ENCODE measurements around the gene VPS9D1.

Gene VPS9D1

DNA sequence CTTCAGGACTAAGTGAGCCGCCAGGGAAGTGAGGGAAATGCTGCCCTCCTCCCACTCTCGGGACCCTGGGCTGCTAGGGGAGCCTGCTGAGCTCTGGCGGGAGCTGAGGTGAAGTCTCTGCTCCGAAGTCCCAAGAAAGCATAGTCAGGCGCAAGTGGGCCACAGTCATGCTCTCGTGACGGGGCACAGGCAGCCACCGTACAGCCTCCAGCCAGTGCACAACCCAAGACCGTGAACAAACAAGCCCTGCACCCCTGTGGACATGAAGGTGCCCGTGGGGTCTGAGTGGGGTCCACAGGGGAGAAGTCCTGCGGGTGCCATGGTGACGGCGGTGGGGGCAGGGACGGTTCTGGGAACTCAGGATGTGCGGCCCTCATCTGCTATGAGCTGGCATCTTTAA, 25.3 kb upstream of the VPS9D1 start:
- peaks cover 25 to 65% of the 10 kb centered on the region in 2 donors for H3K36me3 ChIP-seq (ENCODE audit: control insufficient read depth in 1 of 2, insufficient read depth in 2 of 2, low read length in 2 of 2)
- no peaks in the 10 kb centered on the region for H3K27me3 ChIP-seq (ENCODE audit: control insufficient read depth in 1 of 2, insufficient read depth in 2 of 2, low read length in 2 of 2)
- no peak overlapping the region for H3K4me3 ChIP-seq (ENCODE audit: low read depth in 1 of 2, low read length in 2 of 2)
- H3K9me3 ChIP-seq (ENCODE audit: control insufficient read depth in 1 of 2, low read length in 2 of 2) = no peaks in the 10 kb centered on the region
- no peak overlapping the region for H3K9ac ChIP-seq (ENCODE audit: low read depth in 1 of 2, low read length in 2 of 2)
- H3K4me1 ChIP-seq (ENCODE audit: control insufficient read depth in 1 of 2, insufficient read depth in 2 of 2, low read length in 2 of 2) = peaks cover 0 to 5% of the 10 kb centered on the region in 2 donors
- no peak overlapping the region for H3K27ac ChIP-seq (ENCODE audit: low read depth, low read length)

DNA sequence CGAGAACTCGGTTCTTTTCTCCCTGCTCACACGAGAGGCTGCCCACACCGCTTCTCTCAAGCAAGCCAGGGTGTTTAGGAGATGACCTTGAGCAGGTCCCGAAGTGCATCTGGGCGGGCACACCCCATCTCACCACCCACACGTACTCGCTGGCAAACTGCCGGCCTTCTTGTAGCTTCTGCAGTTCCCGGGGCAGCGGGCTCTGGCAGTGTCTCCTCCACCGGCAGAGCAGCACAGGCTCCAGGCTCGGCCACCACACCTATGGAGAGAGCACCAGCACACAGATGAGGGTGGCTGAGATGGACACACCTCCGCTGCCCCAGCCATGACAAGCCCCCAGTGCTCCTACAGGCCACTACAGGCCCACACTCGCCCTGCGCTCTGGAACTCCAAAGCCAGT, 24.1 kb upstream of the VPS9D1 start:
- Histone ChIP-seq H3K27me3 (ENCODE audit: control insufficient read depth in 1 of 2, insufficient read depth in 2 of 2, low read length in 2 of 2) (no peaks in the 10 kb centered on the region), H3K27ac (ENCODE audit: low read depth, low read length) (no peak overlapping the region), H3K9ac (ENCODE audit: low read depth in 1 of 2, low read length in 2 of 2) (no peak overlapping the region), H3K36me3 (ENCODE audit: control insufficient read depth in 1 of 2, insufficient read depth in 2 of 2, low read length in 2 of 2) (peaks cover 28 to 75% of the 10 kb centered on the region in 2 donors), H3K4me1 (ENCODE audit: control insufficient read depth in 1 of 2, insufficient read depth in 2 of 2, low read length in 2 of 2) (peaks cover 0 to 4% of the 10 kb centered on the region in 2 donors), H3K9me3 (ENCODE audit: control insufficient read depth in 1 of 2, low read length in 2 of 2) (no peaks in the 10 kb centered on the region), H3K4me3 (ENCODE audit: low read depth in 1 of 2, low read length in 2 of 2) (no peak overlapping the region)

DNA sequence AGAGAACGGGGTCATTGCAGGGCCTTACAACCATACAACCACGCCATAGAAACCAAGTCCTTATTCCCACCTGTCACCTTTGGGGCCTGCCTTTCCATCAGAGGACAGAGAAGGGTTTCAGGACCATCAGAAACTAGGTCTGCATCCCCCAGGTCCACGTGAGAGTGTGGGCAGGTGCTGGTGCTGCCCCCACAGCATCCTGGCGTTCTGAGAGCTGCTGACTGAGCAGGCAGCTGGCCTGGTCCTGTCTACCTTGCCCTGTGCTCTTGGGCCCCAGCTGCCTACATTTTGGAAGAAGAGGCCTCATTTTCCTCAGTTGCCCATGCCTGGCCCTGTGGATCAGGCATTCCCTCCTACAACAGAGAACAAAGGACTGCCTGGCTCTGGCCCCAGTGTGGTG, 22.2 kb upstream of the VPS9D1 start:
- no peak overlapping the region for H3K9ac ChIP-seq (ENCODE audit: low read depth in 1 of 2, low read length in 2 of 2)
- peaks cover 44 to 76% of the 10 kb centered on the region in 2 donors for H3K36me3 ChIP-seq (ENCODE audit: control insufficient read depth in 1 of 2, insufficient read depth in 2 of 2, low read length in 2 of 2)
- H3K27me3 ChIP-seq (ENCODE audit: control insufficient read depth in 1 of 2, insufficient read depth in 2 of 2, low read length in 2 of 2) = no peaks in the 10 kb centered on the region
- H3K4me3 ChIP-seq (ENCODE audit: low read depth in 1 of 2, low read length in 2 of 2) = no peak overlapping the region
- H3K27ac ChIP-seq (ENCODE audit: low read depth, low read length) = no peak overlapping the region
- H3K4me1 ChIP-seq (ENCODE audit: control insufficient read depth in 1 of 2, insufficient read depth in 2 of 2, low read length in 2 of 2) = peaks cover 0 to 2% of the 10 kb centered on the region in 2 donors
- no peaks in the 10 kb centered on the region for H3K9me3 ChIP-seq (ENCODE audit: control insufficient read depth in 1 of 2, low read length in 2 of 2)

DNA sequence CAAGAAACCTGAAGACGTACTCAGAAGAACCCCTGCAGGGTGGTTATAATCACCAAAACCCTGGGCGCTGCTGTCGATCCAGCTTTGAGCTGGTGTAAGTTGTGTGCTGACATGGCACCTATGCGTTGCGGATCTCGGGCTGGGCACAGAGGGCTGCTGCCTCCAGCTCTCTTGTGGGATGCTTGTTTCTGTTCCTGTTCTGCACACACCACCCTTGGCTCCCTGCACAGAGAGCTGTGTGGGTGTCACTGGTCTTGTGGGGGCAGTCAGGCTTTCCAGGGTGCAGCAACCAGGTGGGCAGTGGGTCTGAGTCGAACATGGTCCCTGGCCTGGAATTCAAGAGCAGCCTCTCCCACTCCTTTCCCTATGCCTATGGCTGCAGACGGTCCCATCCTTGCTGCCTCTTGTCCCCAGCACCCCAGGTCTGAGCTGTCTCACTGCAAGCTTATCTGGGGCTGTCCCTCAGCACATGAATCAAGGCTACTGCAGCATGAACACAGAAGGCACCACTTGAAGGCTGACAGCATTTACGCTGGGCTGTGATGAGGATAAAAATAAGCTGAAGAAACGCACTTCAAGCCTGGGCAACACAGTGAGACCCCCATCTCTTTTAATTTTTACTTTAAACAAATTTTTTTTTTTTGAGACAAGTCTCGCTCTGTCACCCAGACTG, 20.8 kb upstream of the VPS9D1 start:
- no peaks in the 10 kb centered on the region for H3K27me3 ChIP-seq (ENCODE audit: control insufficient read depth in 1 of 2, insufficient read depth in 2 of 2, low read length in 2 of 2)
- peaks cover 0 to 7% of the 10 kb centered on the region in 2 donors for H3K4me1 ChIP-seq (ENCODE audit: control insufficient read depth in 1 of 2, insufficient read depth in 2 of 2, low read length in 2 of 2)
- H3K36me3 ChIP-seq (ENCODE audit: control insufficient read depth in 1 of 2, insufficient read depth in 2 of 2, low read length in 2 of 2) = peaks cover 42 to 81% of the 10 kb centered on the region in 2 donors
- H3K9me3 ChIP-seq (ENCODE audit: control insufficient read depth in 1 of 2, low read length in 2 of 2) = no peaks in the 10 kb centered on the region
- no peak overlapping the region for H3K4me3 ChIP-seq (ENCODE audit: low read depth in 1 of 2, low read length in 2 of 2)
- no peak overlapping the region for H3K9ac ChIP-seq (ENCODE audit: low read depth in 1 of 2, low read length in 2 of 2)
- no peak overlapping the region for H3K27ac ChIP-seq (ENCODE audit: low read depth, low read length)

DNA sequence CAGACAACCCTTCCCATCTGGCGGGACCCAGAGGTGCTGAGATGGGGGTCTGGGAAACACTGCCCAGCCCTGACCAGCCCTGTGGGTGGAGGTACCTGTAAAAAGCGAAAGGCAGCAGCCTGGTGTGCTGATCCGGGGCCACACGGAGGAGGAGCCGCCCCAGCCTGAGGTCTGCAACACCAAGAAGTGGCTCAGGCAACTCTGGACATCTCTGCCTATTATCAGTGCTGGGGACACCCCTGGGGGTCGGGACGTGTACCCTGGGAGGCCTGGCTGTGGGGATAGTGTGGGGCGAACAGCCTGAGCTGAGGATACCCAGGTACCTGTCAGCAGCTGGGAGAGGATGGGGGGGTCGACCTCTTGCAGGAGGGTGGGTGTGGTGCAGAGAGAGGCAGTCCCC, 18.7 kb upstream of the VPS9D1 start:
- H3K27ac ChIP-seq (ENCODE audit: low read depth, low read length) = no peak overlapping the region
- H3K9ac ChIP-seq (ENCODE audit: low read depth in 1 of 2, low read length in 2 of 2) = no peak overlapping the region
- no peak overlapping the region for H3K4me3 ChIP-seq (ENCODE audit: low read depth in 1 of 2, low read length in 2 of 2)
- peaks cover 42 to 85% of the 10 kb centered on the region in 2 donors for H3K36me3 ChIP-seq (ENCODE audit: control insufficient read depth in 1 of 2, insufficient read depth in 2 of 2, low read length in 2 of 2)
- no peaks in the 10 kb centered on the region for H3K27me3 ChIP-seq (ENCODE audit: control insufficient read depth in 1 of 2, insufficient read depth in 2 of 2, low read length in 2 of 2)
- H3K9me3 ChIP-seq (ENCODE audit: control insufficient read depth in 1 of 2, low read length in 2 of 2) = no peaks in the 10 kb centered on the region
- peaks cover 0 to 7% of the 10 kb centered on the region in 2 donors for H3K4me1 ChIP-seq (ENCODE audit: control insufficient read depth in 1 of 2, insufficient read depth in 2 of 2, low read length in 2 of 2)

DNA sequence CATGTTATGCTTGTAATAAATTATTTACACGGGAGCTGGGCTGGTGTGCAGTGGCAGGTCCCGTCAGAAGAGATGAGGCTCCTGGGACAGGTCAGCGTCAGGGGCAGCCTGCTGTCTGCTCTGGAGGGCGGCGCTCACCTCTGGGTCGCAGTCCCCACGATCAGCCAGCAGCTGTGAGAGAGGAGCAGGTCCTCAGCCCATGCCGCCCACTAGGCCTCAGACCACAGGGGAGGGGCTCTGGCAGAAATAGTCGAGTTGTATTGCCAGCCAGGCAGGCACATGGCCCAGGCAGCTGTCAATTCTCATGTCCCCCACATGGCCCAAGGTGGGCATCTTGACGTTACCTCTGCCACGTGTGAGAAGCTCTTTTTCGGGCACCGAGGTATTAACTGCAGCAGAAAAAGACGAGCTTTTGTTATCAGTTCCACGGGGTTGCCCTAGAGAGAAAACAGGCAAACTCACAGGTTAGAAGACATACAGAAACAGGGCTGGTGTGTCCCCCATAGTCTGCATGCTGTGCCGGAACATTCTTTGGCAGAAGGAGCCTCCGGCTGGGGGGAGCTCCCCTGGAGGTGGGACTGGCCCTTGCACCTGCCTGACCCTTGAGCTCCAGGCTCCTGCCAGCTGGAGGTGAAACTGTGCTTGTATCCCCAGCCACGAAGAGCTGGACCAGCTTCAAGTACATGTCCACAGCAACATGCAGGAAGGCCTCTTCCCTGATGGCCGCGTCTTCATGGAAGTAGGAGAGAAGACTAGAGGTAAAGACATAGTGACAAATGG, 18.0 kb upstream of the VPS9D1 start:
- Histone ChIP-seq H3K4me1 (ENCODE audit: control insufficient read depth in 1 of 2, insufficient read depth in 2 of 2, low read length in 2 of 2) (peaks cover 0 to 7% of the 10 kb centered on the region in 2 donors), H3K27ac (ENCODE audit: low read depth, low read length) (no peak overlapping the region), H3K9ac (ENCODE audit: low read depth in 1 of 2, low read length in 2 of 2) (no peak overlapping the region), H3K4me3 (ENCODE audit: low read depth in 1 of 2, low read length in 2 of 2) (no peak overlapping the region), H3K36me3 (ENCODE audit: control insufficient read depth in 1 of 2, insufficient read depth in 2 of 2, low read length in 2 of 2) (peaks cover 43 to 88% of the 10 kb centered on the region in 2 donors), H3K9me3 (ENCODE audit: control insufficient read depth in 1 of 2, low read length in 2 of 2) (no peaks in the 10 kb centered on the region), H3K27me3 (ENCODE audit: control insufficient read depth in 1 of 2, insufficient read depth in 2 of 2, low read length in 2 of 2) (no peaks in the 10 kb centered on the region)

DNA sequence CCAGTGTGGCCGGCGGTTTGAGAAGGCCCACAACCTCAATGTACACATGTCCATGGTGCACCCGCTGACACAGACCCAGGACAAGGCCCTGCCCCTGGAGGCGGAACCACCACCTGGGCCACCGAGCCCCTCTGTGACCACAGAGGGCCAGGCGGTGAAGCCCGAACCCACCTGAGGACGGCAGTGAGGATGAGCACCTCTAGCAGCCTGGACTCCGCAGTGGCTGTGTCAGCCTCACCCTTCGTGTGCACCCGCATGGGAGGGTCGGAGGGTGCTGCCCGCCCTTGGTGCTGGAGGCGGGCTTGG, 17.3 kb upstream of the VPS9D1 start:
- H3K4me3 ChIP-seq (ENCODE audit: low read depth in 1 of 2, low read length in 2 of 2) = no peak overlapping the region
- H3K27ac ChIP-seq (ENCODE audit: low read depth, low read length) = no peak overlapping the region

DNA sequence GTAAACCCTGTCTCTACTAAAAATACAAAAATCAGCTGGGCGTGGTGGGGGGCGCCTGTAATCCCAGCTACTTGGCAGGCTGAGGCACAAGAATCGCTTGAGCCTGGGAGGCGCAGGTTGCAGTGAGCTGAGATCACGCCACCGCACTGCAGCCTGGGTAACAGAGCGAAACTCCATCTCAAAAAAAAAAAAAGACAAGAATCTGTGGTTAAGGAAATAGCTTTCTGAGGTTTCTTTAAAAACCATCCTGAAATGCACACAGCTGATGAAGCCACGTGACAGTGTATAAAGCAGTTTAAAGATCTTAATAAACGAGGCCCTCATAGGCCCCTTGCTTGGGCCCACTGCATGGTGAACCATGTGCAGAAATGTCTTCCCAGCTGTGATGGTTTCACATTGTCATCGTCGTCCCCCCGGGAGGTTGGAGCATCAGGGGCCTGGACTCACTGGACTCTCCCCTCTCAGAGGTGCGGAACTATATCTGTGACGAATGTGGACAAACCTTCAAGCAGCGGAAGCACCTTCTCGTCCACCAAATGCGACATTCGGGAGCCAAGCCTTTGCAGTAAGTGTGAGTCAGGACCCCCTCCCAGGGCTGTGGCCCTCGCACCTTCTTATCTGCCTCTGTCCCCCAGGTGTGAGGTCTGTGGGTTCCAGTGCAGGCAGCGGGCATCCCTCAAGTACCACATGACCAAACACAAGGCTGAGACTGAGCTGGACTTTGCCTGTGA, 16.8 kb upstream of the VPS9D1 start:
- Histone ChIP-seq H3K4me3 (ENCODE audit: low read depth in 1 of 2, low read length in 2 of 2) (no peak overlapping the region), H3K27ac (ENCODE audit: low read depth, low read length) (no peak overlapping the region), H3K4me1 (ENCODE audit: control insufficient read depth in 1 of 2, insufficient read depth in 2 of 2, low read length in 2 of 2) (peaks cover 0 to 7% of the 10 kb centered on the region in 2 donors), H3K27me3 (ENCODE audit: control insufficient read depth in 1 of 2, insufficient read depth in 2 of 2, low read length in 2 of 2) (no peaks in the 10 kb centered on the region), H3K36me3 (ENCODE audit: control insufficient read depth in 1 of 2, insufficient read depth in 2 of 2, low read length in 2 of 2) (peaks cover 51 to 94% of the 10 kb centered on the region in 2 donors), H3K9ac (ENCODE audit: low read depth in 1 of 2, low read length in 2 of 2) (no peak overlapping the region), H3K9me3 (ENCODE audit: control insufficient read depth in 1 of 2, low read length in 2 of 2) (no peaks in the 10 kb centered on the region)

More for the DNA sequence above, 17.3 kb upstream of the VPS9D1 start:
- peaks cover 50 to 92% of the 10 kb centered on the region in 2 donors for H3K36me3 ChIP-seq (ENCODE audit: control insufficient read depth in 1 of 2, insufficient read depth in 2 of 2, low read length in 2 of 2)
- no peaks in the 10 kb centered on the region for H3K9me3 ChIP-seq (ENCODE audit: control insufficient read depth in 1 of 2, low read length in 2 of 2)
- H3K27me3 ChIP-seq (ENCODE audit: control insufficient read depth in 1 of 2, insufficient read depth in 2 of 2, low read length in 2 of 2) = no peaks in the 10 kb centered on the region
- H3K4me1 ChIP-seq (ENCODE audit: control insufficient read depth in 1 of 2, insufficient read depth in 2 of 2, low read length in 2 of 2) = peaks cover 0 to 7% of the 10 kb centered on the region in 2 donors
- H3K9ac ChIP-seq (ENCODE audit: low read depth in 1 of 2, low read length in 2 of 2) = no peak overlapping the region

DNA sequence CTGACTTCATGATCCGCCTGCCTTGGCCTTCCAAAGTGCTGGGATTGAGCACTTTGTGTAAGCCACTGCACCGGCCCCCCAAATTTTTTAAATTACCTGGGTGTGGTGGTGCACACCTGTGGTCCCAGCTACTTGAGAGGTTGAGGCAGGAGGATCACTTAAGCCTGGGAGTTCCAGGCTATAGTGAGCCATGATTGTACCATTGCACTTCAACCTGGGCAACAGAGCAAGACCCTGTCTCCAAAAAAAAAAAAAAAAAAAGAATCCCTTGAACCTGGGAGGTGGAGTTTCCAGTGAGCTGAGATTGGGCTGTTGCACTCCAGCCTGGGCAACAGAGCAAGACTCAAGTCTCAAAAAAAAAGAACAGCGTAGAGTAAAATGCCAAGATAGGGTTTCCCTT, 15.9 kb upstream of the VPS9D1 start:
- Histone ChIP-seq H3K36me3 (ENCODE audit: control insufficient read depth in 1 of 2, insufficient read depth in 2 of 2, low read length in 2 of 2) (peaks cover 51 to 100% of the 10 kb centered on the region in 2 donors), H3K27me3 (ENCODE audit: control insufficient read depth in 1 of 2, insufficient read depth in 2 of 2, low read length in 2 of 2) (no peaks in the 10 kb centered on the region), H3K4me3 (ENCODE audit: low read depth in 1 of 2, low read length in 2 of 2) (no peak overlapping the region), H3K4me1 (ENCODE audit: control insufficient read depth in 1 of 2, insufficient read depth in 2 of 2, low read length in 2 of 2) (peaks cover 0 to 7% of the 10 kb centered on the region in 2 donors), H3K9ac (ENCODE audit: low read depth in 1 of 2, low read length in 2 of 2) (no peak overlapping the region), H3K9me3 (ENCODE audit: control insufficient read depth in 1 of 2, low read length in 2 of 2) (no peaks in the 10 kb centered on the region), H3K27ac (ENCODE audit: low read depth, low read length) (no peak overlapping the region)

DNA sequence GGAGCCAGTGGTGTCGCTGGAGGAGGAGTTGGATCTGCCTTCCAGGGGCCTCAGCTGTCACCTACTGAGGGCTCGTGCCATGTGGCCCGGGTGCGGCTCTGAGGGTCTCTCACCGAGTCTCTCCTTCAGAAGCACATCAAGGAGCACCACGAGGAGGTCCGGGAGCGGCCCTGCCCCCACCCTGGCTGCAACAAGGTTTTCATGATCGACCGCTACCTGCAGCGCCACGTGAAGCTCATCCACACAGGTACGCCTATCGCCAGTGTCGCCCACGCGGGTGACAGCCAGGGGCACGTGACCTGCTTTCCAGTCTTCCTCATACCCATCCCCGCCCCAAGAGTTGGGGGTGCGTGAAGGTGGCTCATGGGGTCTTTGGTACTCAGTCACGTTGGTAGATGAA, 13.1 kb upstream of the VPS9D1 start:
- Histone ChIP-seq H3K27ac (ENCODE audit: low read depth, low read length) (no peak overlapping the region), H3K4me1 (ENCODE audit: control insufficient read depth in 1 of 2, insufficient read depth in 2 of 2, low read length in 2 of 2) (peaks cover 0 to 7% of the 10 kb centered on the region in 2 donors), H3K36me3 (ENCODE audit: control insufficient read depth in 1 of 2, insufficient read depth in 2 of 2, low read length in 2 of 2) (peaks cover 46 to 99% of the 10 kb centered on the region in 2 donors), H3K9me3 (ENCODE audit: control insufficient read depth in 1 of 2, low read length in 2 of 2) (no peaks in the 10 kb centered on the region), H3K9ac (ENCODE audit: low read depth in 1 of 2, low read length in 2 of 2) (no peak overlapping the region), H3K27me3 (ENCODE audit: control insufficient read depth in 1 of 2, insufficient read depth in 2 of 2, low read length in 2 of 2) (no peaks in the 10 kb centered on the region), H3K4me3 (ENCODE audit: low read depth in 1 of 2, low read length in 2 of 2) (no peak overlapping the region)

All from duodenal mucosa (tissue), 2 donors.